Stimulated activated CD4-positive, alpha-beta T cell treated with anti-CD3 and anti-CD28 coated beads, TNF-alpha, amount 100 ng/mL, for 48 hours (primary cell): Measurements from ENCODE around the gene TRAFD1.
"Not testable (repeated sequence)": the region's sequence is repeated elsewhere in the genome, so short reads cannot be mapped to it uniquely, and the experiment has no call there.

ENCODE experiments used
- DNase-seq, 3 donors: peaks; one replicate each; pipeline ENCODE4 v3.0.0-alpha.2; 2020; ENCODE audit warnings: low read depth in 3 of 3

Gene TRAFD1

DNA sequence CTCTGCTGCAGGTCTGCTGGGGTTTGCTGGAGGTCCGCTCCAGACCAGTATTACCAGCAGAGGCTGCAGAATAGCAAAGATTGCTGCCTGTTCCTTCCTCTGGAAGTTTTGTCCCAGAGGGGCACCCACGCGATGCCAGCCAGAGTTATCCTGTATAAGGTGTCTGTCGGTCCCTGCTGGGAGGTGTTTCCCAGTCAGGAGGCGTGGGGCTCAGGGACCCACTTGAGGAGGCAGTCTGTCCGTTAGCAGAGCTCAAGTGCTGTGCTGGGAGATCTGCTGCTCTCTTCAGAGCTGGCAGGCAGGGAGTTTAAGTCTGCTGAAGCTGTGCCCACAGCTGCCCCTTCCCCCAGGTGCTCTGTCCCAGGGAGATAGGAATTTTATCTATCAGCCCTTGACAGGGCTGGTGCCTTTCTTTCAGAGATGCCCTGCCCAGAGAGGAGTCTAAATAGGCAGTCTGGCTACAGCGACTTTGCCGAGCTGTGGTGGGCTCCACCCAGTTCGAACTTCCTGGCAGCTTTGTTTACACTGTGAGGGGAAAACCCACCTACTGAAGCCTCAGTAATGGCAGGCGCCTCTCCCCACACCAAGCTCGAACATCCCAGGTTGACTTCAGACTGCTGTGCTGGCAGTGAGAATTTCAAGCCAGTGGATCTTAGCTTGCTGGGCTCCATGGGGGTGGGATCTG lies 33.2 kb downstream of the TRAFD1 start:
- DNase-seq: not testable (repeated sequence)

DNA sequence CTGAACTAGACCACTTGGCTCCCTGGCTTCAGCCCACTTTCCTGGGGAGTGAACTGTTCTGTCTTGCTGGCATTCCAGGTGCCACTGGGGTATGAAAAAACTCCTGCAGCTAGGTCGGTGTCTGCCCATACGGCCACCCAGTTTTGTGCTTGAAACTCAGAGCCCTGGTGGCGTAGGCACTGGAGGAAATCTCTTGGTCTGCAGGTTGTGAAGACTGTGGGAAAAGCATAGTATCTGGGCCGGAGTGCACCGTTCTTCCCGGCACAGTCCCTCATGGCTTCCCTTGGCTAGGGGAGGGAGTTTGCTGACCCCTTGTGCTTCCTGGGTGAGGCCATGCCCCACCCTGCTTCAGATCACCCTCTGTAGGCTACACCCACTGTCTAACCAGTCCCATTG lies 33.8 kb downstream of the TRAFD1 start:
- no peak for DNase-seq

- no peak for DNase-seq
Observed at GRCh38 chr12:112160611-112161010, 35.3 kb downstream of the TRAFD1 start.

GRCh38 chr12:112161711-112162110 lies 36.4 kb downstream of the TRAFD1 start:
- no peak for DNase-seq

GRCh38 chr12:112162241-112162790 lies 37.0 kb downstream of the TRAFD1 start:
- DNase-seq: no peak

DNA sequence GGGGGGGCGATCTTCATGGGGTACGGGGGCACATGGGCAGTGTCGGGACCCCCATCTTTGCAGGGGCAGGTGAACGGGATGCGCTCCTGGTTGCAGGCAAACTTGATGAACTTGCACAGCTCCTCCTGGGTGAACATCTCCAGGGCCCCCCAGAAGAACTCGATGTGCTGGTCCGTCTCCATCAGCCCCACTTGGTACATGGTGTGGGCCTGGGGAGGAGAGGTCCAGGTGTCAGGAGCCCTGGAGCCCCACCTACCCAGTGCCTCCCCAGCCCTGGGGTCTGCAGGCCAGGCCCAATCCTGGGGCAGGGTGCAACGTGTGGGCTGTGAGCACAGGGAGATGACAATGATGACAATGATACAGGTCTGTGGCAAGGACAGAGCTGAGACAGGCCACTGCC lies 37.7 kb downstream of the TRAFD1 start:
- no peak for DNase-seq

DNA sequence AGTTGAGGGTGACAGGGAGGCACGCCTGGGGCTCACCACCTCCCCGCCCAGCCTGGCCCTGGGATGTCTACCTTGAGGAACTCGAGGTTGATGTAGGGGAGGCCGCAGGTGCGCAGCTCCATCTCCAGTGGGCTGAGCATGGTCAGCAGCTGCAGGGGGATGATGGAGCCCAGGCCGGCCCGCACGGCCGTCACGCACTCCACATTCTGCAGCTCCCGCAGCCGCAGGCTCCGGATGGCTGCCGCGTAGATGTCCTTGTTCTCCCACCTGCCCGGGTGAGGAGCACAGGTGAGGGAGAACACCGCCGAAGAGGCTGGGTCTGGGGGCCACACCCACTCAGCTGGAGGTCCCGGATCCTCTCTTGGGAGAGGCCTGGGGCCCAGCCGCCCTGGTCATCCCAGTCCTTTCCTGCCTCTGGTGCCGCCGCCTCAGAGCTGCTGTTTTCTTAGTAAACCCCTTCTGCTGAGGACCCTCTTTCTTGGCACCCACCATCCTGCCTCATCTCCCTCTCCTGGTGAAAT lies 38.2 kb downstream of the TRAFD1 start:
- DNase-seq: no peak

DNA sequence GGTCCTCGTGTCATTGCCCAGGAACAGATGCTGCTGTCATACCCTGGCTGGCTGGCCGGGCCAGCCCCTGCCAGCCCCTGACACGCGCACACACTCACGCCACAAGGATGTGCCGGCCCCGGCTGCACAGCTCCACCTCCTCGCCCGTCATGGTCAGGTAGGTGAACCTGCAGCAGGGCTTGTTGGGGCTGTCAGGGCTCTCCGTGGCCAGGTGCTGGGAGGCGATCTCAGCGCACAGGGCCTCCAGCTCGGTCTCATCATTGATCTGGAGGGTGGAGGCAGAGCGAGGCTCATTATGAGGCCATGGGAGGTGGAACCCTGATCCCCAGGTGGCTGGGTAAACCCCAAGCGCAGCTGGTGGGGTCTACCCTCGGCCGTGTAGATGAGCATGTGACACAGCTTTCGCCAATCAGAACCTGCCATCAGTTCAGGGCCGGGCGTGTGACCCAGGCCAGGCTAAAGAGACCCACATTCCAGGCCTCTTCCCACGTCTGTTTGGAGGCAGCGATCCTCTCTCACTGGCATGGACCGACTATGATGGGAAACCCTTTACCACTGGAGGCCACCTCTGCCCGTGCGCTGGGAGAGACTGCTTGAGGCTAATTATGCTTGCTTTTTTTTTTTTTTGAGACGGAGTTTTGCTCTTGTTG lies 38.8 kb downstream of the TRAFD1 start:
- DNase-seq: no peak

- no peak for DNase-seq
Observed at GRCh38 chr12:112165624-112166023, 40.3 kb downstream of the TRAFD1 start.

DNA sequence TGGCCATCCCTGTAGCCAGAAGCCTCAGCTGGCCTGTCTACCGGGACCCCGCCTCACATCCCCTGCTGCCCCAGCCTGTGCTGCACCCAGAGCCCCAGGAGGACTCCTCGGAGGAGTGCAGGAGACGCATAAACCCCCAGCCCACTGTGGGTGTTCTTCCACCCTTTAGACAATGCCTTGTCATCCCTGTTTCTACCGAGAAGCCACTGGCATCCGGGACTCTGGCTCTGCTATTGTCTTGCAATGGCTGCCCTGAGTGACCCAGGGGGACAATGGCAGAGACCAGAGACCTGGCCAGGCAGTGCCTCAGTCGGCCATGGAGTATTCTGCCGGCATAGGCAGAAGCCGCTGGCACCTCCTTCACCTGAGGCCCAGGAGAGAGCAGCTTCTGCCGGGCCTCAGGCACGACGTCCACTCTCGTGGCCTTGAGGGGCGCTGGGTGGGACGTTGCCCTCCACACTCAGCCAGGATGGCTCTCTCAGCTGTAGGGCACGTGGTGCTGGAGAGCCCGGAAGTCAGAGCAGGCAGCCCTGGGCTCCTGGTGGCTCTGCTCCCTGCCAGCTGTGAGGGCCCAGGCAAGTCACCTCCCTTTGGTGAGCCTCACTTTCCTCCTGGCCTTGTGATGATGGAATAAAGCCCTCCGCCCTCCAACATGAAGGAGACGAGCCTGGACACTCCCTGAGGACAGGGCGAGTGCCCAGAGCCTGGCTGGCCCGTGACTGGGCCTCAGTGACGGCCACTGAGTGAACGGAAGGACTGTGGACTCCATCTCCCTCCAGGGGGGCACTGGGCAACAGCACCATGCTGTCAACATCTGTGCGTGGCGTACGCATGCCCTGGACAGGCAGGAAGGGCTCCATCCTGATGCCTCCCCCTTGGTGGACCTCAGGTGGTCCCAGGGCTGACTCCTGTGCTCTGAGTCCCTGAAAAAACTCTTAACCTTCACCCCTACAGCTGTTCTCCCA lies 41.0 kb downstream of the TRAFD1 start:
- no peak for DNase-seq

GRCh38 chr12:112167031-112167461 lies 41.7 kb downstream of the TRAFD1 start:
- no peak for DNase-seq

- no peak for DNase-seq
Observed at GRCh38 chr12:112167718-112168525, 42.6 kb downstream of the TRAFD1 start.

DNA sequence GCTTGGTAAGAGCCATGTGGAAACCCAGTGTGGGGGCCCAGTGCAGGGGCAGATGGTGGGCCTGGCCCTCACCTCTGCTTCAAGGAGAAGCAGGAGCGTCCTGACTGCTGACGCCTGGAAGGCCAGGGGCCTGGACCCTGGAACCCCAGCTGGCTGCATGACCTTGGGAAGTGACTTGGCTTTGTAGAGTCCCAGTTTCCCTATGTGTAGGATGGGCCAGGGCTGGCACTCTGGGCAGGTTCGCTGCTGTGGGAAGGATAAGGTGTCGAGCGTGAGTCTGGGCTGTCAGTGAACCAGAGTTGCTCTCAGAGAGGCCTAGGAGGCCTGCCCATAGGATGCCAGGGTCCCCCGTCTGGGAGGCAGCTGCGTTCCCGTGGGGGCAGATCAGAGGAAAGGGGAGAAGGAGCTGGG lies 43.2 kb downstream of the TRAFD1 start:
- no peak for DNase-seq

DNA sequence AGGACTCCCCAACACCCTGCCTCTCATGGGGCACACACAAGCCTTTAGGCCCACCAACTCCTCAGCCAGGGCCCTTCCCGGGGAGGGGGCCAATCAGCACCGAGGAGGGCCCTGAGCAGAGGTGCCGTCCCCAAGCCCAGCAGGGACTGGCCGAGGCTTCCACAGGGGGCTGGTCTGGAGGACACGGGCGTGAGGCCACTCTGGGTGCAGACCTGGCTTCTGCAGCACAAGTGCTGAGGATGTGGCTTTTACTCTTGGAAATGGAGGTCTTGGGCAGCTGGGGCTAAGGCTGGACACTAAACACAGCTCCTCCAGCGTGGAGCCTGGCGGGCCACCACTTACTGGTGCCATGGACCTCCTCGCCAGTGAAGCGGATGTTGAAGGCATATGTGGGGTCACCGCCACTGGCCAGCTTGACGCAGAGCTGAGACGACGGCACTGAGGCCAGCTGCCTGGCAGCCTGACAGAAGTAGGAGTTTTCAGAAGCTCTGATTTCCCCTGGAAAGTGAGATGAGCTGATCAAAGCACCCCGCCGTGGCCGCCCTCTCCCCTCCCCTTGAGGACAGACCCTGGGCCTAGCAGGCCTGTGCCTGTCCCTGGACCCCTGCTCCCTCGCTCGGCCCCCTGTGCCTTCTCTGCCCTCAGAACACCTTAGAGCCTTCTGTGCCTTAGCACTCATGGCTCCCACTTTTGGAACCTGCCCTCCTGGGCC lies 44.0 kb downstream of the TRAFD1 start:
- no peak for DNase-seq

DNA sequence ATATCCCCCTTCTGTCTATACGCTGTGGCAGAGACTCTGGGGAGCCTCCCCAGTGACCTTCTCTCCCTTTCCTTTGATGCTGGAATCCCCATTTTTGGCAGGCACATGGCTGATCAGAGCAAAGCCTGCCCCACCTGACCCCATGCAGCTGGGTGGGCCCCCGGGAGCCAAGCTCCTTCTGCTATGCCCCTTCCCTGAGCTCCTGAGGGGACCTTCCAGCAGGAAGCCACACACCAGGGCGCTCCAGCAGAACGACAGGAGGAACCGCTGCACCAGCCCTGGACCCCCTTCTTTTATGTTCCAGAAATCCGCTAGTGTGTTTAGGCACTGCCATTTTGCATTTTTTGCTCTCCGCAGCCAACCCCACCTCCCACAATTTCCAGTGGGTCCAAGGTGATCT lies 44.6 kb downstream of the TRAFD1 start:
- no peak for DNase-seq

DNA sequence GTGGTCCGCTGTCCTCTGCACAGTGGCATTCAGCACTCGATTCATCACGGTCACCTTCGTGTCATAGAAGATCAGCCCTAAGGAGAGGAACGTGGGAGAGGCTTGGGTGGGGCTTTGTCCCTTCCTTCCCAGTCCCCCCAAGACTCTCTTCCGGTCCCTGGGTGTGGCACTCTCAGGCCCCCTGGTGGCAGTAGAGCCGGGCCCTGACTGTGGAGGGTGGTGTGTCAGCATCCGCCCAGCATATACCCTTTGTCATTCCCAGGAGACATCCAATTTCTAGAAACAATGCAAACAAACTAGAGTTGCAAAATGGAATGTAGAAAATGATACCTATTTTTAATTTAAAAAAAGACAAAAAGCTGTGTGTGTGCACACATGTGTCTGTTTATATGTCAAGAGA lies 45.0 kb downstream of the TRAFD1 start:
- peak in 1 of 3 donors; percentile 13 for DNase-seq

DNA sequence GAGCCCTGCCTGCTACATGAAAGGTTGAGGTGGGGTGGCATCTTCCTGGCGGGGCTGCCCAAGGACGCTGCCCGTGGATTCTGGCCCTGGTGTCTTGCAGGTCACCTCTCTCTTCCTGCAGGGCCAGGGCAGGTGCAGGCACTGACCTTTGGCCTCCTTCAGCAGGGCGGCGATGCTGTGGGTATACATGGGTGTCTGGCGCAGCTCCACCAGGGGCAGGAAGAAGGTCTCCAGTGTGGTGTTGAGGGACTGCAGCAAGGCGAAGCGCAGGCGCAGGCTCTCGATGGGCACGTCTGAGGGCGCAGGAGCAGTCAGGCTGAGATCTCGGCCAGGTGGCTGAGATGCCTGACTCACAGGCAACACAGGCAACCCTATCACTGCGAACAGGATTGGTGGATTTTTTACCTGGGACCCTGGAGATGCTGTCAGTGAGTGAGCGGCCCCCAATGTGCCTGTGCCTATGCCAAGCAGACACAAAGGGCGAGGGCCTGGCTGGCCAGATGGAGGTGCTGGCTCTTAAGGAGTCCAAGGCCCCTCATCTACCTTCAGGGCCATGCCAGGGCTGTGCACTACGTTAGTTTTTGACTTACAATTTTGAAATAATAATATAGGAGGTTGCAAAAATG lies 45.7 kb downstream of the TRAFD1 start:
- no peak for DNase-seq

- DNase-seq: no peak
Observed at GRCh38 chr12:112172556-112173324, 47.4 kb downstream of the TRAFD1 start.
